Fibroblast of peridontal ligament (primary cell): ENCODE results near the gene STAC2.

ENCODE experiments used
- DNase-seq: peaks from one replicate; pipeline ENCODE4 v3.0.0-alpha.2; 2010; ENCODE audit errors: extremely low read depth

Gene STAC2

GRCh38 chr17:39165178-39165840, 60.4 kb downstream of the STAC2 start:
- no peak for DNase-seq

DNA sequence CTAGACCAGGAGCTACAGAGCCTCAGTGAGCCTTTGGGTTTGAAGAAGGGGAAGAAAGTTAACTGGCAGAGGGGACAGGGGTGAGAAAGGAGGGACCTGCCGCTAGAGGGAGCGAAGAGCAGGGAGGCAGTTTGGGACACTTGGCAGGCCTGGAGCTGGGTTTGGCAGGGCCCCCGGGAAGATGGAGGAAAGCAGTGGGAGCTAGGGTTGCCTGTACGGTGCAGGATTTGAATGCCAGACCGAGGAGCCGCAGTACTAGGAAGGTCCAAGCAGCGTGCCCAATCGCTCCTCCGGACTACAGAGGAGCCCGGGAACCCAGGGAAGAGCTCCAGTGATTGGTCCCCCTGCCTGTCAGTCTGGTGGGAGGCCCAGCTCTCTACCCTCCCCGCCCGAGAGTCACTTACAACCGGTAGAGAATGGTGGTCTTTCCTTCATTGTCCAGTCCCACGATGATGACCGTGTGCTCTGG, 61.0 kb downstream of the STAC2 start:
- peak; percentile 88 for DNase-seq

GRCh38 chr17:39161962-39162361, 63.8 kb downstream of the STAC2 start:
- no peak for DNase-seq
